ENCODE measurements around the gene TTC13. TPM values are rescaled to one million over a fixed set of nuclear protein-coding genes. Genes with fewer than 3 reads are reported as not detected.

The TTC13 gene
- total and polyA plus RNA-seq, 11 donors = 3.7 to 9.6 (median 6.9) TPM

- Histone ChIP-seq H3K27ac (no peak overlapping the region), H3K4me1 (no peaks in the 10 kb centered on the region), H3K27me3 (no peaks in the 10 kb centered on the region), H3K9me3 (no peaks in the 10 kb centered on the region), H3K4me3 (no peak overlapping the region), H3K36me3 (peaks cover 0 to 79% (median 64%) of the 10 kb centered on the region in 9 donors)
- TF ChIP-seq POLR2A (IDR thresholded peaks at IDR 0.05) = no peak
- peak; percentile 43 to 79 (median 62) for TF ChIP-seq CTCF (IDR thresholded peaks at IDR 0.05)
- intact Hi-C loops (cut with DNase I) = loop anchor here (1.0 to 10.0 kb wide), 11 partner anchors 49 to 295 kb away; partner anchors contain the start of genes C1orf198 (in 3 of the 10), ARV1 (in 2 of the 10) and TTC13 (in 2 of the 10)
- peak; percentile 57 to 80 (median 63) for DNase-seq
- 52 to 58% (median 57%) methylated on average over 15 of the region's 15 CpGs for WGBS, 4 donors
- ATAC-seq = peak; percentile 59 to 90 (median 79)
These were observed 61.2 kb downstream of the TTC13 start for GRCh38 chr1:230917284-230918135.

- Histone ChIP-seq H3K4me1 (no peaks in the 10 kb centered on the region), H3K27ac (no peak overlapping the region), H3K9me3 (no peaks in the 10 kb centered on the region), H3K27me3 (no peaks in the 10 kb centered on the region), H3K4me3 (no peak overlapping the region), H3K36me3 (peaks cover 0 to 80% (median 67%) of the 10 kb centered on the region in 9 donors)
- DNase-seq (no peak), ATAC-seq (no peak)
- no peak for TF ChIP-seq POLR2A (IDR thresholded peaks at IDR 0.05)
- no peak for TF ChIP-seq CTCF (IDR thresholded peaks at IDR 0.05)
- WGBS, 4 donors = 88 to 94% (median 93%) methylated on average over 8 of the region's 8 CpGs
- intact Hi-C loops (cut with DNase I) = loop anchor here (1.0 to 10.0 kb wide), 11 partner anchors 48 to 296 kb away; partner anchors contain the start of genes C1orf198 (in 3 of the 10), ARV1 (in 2 of the 10) and TTC13 (in 2 of the 10)
These were observed 61.9 kb downstream of the TTC13 start for GRCh38 chr1:230916587-230917283.

- H3K36me3 ChIP-seq = peaks cover 0 to 80% (median 70%) of the 10 kb centered on the region in 9 donors
- no peaks in the 10 kb centered on the region for H3K9me3 ChIP-seq
- DNase-seq (no peak), ATAC-seq (no peak)
- no peak overlapping the region for H3K4me3 ChIP-seq
- intact Hi-C loops (cut with DNase I) = loop anchor here in 7 of 10 donors (5.0 to 10.0 kb wide), 5 partner anchors 48 to 297 kb away; partner anchors contain the start of genes ARV1 (in 2 of the 7), C1orf198 (in 2 of the 7) and TTC13 (in 2 of the 7)
- peaks cover 0 to 12% (median 6%) of the 10 kb centered on the region in 12 donors for H3K4me1 ChIP-seq
- TF ChIP-seq CTCF (IDR thresholded peaks at IDR 0.05) = no peak
- TF ChIP-seq POLR2A (IDR thresholded peaks at IDR 0.05) = no peak
- H3K27me3 ChIP-seq = no peaks in the 10 kb centered on the region
- no peak overlapping the region for H3K27ac ChIP-seq
These were observed 63.6 kb downstream of the TTC13 start for GRCh38 chr1:230915078-230915477.
